Osteocyte (in vitro differentiated cells): ENCODE measurements around the gene KDM4B. TPM values are rescaled to one million over a fixed set of nuclear protein-coding genes. Genes with fewer than 3 reads are reported as not detected.

Source experiments
- DNase-seq: peaks from one replicate; pipeline ENCODE4 v3.0.0; 2021; ENCODE audit warnings: mixed read lengths; ENCODE audit not compliant: unreplicated experiment; ENCODE audit errors: extremely low spot score
- H3K27ac Mint-ChIP-seq: one replicate; pipeline ENCODE4 v1.8.0; 2021; ENCODE audit warnings: mild to moderate bottlenecking, mixed read lengths; ENCODE audit not compliant: unreplicated experiment
- H3K27me3 Mint-ChIP-seq: one replicate; pipeline ENCODE4 v1.8.0; 2021; ENCODE audit warnings: mixed read lengths; ENCODE audit not compliant: unreplicated experiment
- H3K36me3 Mint-ChIP-seq: one replicate; pipeline ENCODE4 v1.8.0; 2021; ENCODE audit warnings: mixed read lengths; ENCODE audit not compliant: unreplicated experiment
- H3K4me1 Mint-ChIP-seq: one replicate; pipeline ENCODE4 v1.8.0; 2021; ENCODE audit warnings: mixed read lengths; ENCODE audit not compliant: unreplicated experiment
- H3K4me3 Mint-ChIP-seq: one replicate; pipeline ENCODE4 v1.8.0; 2021; ENCODE audit warnings: mild to moderate bottlenecking, moderate library complexity, mixed read lengths; ENCODE audit not compliant: unreplicated experiment
- H3K9me3 Mint-ChIP-seq: one replicate; pipeline ENCODE4 v1.8.0; 2021; ENCODE audit warnings: mixed read lengths; ENCODE audit not compliant: unreplicated experiment
- total RNA-seq: library from RNA; stranded (reverse); gene quantifications from 2 replicates; pipeline ENCODE4 v1.2.1, GENCODE V29; 2021
- TF ChIP-seq, protein P1 (sequence below): fragments of 200-600 bp; sonication (generic); IDR thresholded peaks from 2 replicates; pipeline ENCODE4 v1.5.0; 2021; ENCODE audit warnings: antibody characterized with exemption, mild to moderate bottlenecking, moderate library complexity

Gene KDM4B
- total RNA-seq, 1 donor from 2014 or later: 49.0 TPM

DNA sequence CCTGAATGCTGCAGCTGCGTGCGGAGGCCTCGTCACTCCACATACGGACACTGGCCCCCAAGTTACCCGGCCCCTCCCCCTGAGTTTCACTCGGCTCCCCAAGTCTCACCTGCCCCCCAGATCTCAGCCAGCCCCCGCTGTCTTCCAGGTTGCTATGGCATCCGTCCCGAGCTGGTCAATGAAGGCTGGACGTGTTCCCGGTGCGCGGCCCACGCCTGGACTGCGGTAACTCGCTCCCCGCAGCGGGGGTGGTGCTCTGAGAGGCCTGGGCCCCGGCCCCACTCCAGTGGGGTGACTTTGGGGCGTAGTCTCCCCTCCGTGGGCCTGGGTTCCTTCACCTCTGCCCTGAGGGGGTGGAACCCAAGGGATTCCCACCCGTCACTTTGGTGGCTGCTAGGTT lies 168.2 kb downstream of the KDM4B start:
- Mint-ChIP-seq H3K4me1 (peaks cover 13% of the 10 kb centered on the region), H3K9me3 (no peaks in the 10 kb centered on the region), H3K4me3 (no peak overlapping the region), H3K27ac (no peak overlapping the region), H3K27me3 (no peaks in the 10 kb centered on the region), H3K36me3 (peaks cover 23% of the 10 kb centered on the region)
- no peak for DNase-seq
- TF ChIP-seq, protein P1, sequence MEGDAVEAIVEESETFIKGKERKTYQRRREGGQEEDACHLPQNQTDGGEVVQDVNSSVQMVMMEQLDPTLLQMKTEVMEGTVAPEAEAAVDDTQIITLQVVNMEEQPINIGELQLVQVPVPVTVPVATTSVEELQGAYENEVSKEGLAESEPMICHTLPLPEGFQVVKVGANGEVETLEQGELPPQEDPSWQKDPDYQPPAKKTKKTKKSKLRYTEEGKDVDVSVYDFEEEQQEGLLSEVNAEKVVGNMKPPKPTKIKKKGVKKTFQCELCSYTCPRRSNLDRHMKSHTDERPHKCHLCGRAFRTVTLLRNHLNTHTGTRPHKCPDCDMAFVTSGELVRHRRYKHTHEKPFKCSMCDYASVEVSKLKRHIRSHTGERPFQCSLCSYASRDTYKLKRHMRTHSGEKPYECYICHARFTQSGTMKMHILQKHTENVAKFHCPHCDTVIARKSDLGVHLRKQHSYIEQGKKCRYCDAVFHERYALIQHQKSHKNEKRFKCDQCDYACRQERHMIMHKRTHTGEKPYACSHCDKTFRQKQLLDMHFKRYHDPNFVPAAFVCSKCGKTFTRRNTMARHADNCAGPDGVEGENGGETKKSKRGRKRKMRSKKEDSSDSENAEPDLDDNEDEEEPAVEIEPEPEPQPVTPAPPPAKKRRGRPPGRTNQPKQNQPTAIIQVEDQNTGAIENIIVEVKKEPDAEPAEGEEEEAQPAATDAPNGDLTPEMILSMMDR: no peak

DNA sequence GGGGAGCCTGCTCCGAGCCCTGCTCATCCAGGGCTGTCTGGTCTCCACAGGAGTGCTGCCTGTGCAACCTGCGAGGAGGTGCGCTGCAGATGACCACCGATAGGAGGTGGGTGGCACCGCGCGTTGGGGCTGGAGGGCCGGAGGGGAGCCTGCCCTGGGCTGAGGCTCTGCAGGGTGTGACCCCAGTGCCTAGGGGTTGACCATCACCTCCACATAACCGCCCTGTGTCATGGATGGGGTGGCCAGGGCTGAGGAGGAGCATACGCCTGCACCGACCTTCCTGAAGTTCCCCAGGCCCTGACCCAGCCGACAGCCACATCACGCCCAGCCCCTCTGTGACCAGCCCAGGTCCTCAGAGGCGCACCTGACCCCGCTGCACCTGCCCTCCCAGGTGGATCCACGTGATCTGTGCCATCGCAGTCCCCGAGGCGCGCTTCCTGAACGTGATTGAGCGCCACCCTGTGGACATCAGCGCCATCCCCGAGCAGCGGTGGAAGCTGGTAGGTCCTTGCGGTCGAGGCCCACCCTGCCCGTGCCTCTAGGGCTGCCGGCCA lies 168.7 kb downstream of the KDM4B start:
- H3K4me3 Mint-ChIP-seq: no peak overlapping the region

DNA sequence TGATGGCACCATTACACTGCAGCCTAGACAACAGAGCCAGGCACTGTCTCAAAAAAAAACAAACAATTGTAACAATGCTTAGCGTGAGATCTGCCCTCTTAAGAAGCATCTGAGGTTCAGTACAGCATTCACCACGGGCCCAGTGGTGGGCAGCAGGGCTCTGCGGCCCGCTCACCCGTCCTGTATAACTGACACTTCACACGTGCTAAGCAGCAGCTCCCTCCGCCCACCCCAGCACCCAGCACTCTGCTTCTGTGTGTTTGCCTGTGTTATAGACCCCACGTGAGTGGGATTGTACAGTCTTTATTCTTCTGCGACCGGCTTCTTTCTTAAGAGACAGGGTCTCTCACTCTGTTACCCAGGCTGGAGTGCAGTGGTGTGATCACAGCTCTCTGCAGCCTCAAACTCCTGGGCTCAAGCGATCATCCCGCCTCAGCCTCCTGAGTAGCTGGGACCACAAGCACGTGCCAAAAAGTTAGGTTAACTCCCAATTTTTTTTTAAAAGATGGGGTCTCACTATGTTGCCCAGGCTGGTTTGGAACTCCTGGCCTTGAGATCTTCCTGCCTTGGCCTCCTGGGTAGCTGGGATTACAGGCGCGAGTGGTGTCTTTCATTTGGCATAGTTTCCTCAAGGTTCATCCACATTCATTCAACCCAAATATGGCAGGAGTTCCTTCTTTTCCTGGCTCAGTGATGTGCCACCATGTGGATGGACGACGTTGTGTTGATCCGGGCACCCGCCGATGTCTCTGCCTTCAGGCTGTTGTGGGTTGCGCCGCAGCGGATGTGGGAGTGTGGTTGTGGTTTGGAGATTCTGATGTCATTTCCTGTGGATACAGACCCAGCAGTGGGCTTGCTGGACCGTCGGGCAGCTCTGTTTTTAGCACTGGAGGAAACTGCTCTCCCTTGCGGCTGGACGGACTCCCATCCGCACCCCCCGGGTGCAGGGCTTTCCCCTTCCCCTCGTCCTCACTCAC lies 170.0 kb downstream of the KDM4B start:
- DNase-seq: no peak
- Mint-ChIP-seq H3K36me3 (peaks cover 26% of the 10 kb centered on the region), H3K27ac (peak overlapping the region; percentile 79), H3K9me3 (no peaks in the 10 kb centered on the region), H3K4me1 (peaks cover 17% of the 10 kb centered on the region), H3K4me3 (no peak overlapping the region), H3K27me3 (no peaks in the 10 kb centered on the region)
- TF ChIP-seq, protein P1: no peak

More for the DNA sequence above, 168.7 kb downstream of the KDM4B start:
- Mint-ChIP-seq H3K27me3 (no peaks in the 10 kb centered on the region), H3K4me1 (peaks cover 13% of the 10 kb centered on the region), H3K9me3 (no peaks in the 10 kb centered on the region), H3K36me3 (peaks cover 23% of the 10 kb centered on the region), H3K27ac (no peak overlapping the region)
- no peak for DNase-seq
- TF ChIP-seq, protein P1: peak; percentile 33

DNA sequence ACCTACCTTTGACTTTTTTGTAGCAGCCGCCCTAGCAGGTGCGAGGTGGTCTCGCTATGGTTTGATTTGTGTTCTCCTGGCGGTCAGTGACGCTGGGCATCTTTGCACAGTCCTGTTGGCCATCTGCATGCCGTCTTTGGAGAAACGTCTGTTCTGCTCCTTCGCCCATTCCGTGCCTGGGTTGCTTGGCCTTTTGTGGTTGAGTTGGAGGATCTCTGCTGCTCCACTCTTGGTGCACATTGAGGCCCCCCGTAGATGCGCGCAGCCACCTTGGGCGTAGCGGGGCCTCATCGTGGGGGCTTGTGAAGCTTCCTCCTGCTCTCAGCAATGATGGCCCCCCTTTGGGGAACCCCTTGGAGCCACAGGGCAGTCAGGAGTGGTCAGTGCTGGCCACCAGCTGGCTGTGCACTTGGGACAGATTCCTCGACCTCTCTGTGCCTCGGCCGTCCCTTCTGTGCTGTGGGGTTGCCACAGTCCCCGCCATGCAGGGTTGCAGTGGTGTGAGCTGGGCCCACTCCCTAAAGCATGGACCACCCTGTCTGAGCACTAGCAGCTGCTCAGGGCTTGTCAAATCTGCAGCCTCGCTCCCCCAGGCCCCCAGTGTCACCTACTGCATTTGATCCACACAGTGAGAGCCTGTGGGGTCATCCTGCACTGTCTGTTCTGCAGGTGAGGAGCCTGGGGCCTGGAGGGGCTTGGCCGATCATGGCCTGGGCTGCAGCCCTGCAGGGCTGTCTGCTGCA lies 170.8 kb downstream of the KDM4B start:
- Mint-ChIP-seq H3K27me3 (no peaks in the 10 kb centered on the region), H3K4me1 (peaks cover 17% of the 10 kb centered on the region), H3K36me3 (peaks cover 26% of the 10 kb centered on the region), H3K27ac (peak overlapping the region; percentile 79), H3K9me3 (no peaks in the 10 kb centered on the region), H3K4me3 (no peak overlapping the region)
- no peak for DNase-seq
- TF ChIP-seq, protein P1: no peak
